Testis (tissue), 3 donors: ENCODE measurements around the gene MYRF. TPM values are rescaled to one million over a fixed set of nuclear protein-coding genes. Genes with fewer than 3 reads are reported as not detected.
A peak's percentile ranks its signal among the peaks of the same experiment; 100 is the strongest.

Experiments
- DNase-seq: peaks from one replicate; pipeline ENCODE4 v3.0.0-alpha.2; 2019
- H3K27ac ChIP-seq, 2 donors: fragments of 200-600 bp; sonication (generic); one replicate each; pipeline ENCODE4 v1.5.1; 2019
- H3K27me3 ChIP-seq: fragments of 200-600 bp; sonication (generic); one replicate; pipeline ENCODE4 v1.5.1; 2019
- H3K36me3 ChIP-seq: fragments of 200-600 bp; sonication (generic); one replicate; pipeline ENCODE4 v1.5.1; 2017; ENCODE audit warnings: low read depth; ENCODE audit errors: missing control alignments
- H3K4me1 ChIP-seq: fragments of 200-600 bp; sonication (generic); one replicate; pipeline ENCODE4 v1.5.1; 2019
- H3K4me3 ChIP-seq, 2 donors: fragments of 200-600 bp; sonication (generic); one replicate each; pipeline ENCODE4 v1.5.1; 2017 to 2019
- H3K9me3 ChIP-seq: fragments of 200-600 bp; sonication (generic); one replicate; pipeline ENCODE4 v1.5.1; 2017
- CTCF ChIP-seq, 3 experiments: fragments of 450-650 bp in 2 of 3; fragments of 200-600 bp in 1 of 3; sonication (generic) in 1 of 3; IDR thresholded peaks; one replicate each; pipeline ENCODE4 v1.5.1; 2016 to 2019; ENCODE audit warnings: antibody characterized with exemption in 3 of 3, mild to moderate bottlenecking in 2 of 3, moderate library complexity in 1 of 3
- POLR2A ChIP-seq: fragments of 450-650 bp; IDR thresholded peaks from one replicate; pipeline ENCODE4 v1.6.1; 2017; ENCODE audit warnings: antibody characterized with exemption, mild to moderate bottlenecking, moderate library complexity
- WGBS, 2 donors: methylation state at CpG; one replicate each; pipeline ENCODE4 v1.1.5; 2018; 5-methylcytosine and 5-hydroxymethylcytosine counted together
- intact Hi-C: fragments of 100-400 bp; cut with DNase I; formaldehyde crosslinking; loops from one replicate; pipeline ENCODE4 v1.15.1; 2023; ENCODE audit warnings: low total_unique reads
- polyA plus RNA-seq: library from polyadenylated mRNA; stranded (reverse); fragments of 350-450 nt; fragmentation: Illumina TruSeq; extraction: RNeasy Lipid Tissue Mini Kit (QIAGEN cat#74804); gene quantifications from one replicate; pipeline ENCODE4 v1.2.3, GENCODE V29; 2014; ENCODE audit warnings: low read depth, low replicate concordance; ENCODE audit not compliant: insufficient read depth
- total RNA-seq, 2 donors: library from RNA; depleted of rRNA; stranded (reverse); fragments of >200 nt; gene quantifications; one replicate each; pipeline ENCODE4 v1.2.3, GENCODE V29; 2016

MYRF gene
- total and polyA plus RNA-seq, 3 donors from 2014 or later = 9.2 to 15.2 (median 10.7) TPM

GRCh38 chr11:61787928-61788491 is 35.6 kb downstream of the MYRF start:
- Histone ChIP-seq H3K9me3 (no peaks in the 10 kb centered on the region), H3K4me3 (no peak overlapping the region), H3K27ac (no peak overlapping the region), H3K36me3 (no peaks in the 10 kb centered on the region), H3K27me3 (no peaks in the 10 kb centered on the region), H3K4me1 (peaks cover 7% of the 10 kb centered on the region)
- no peak for TF ChIP-seq POLR2A
- TF ChIP-seq CTCF (IDR thresholded peaks at IDR 0.05) = peak in 1 of 3 experiments; percentile 43
- peak; percentile 72 for DNase-seq
- 45 to 52% methylated on average over 9 of the region's 9 CpGs for WGBS, 2 donors
- intact Hi-C loops = no loop called here

GRCh38 chr11:61791737-61792309 is 39.4 kb downstream of the MYRF start:
- Histone ChIP-seq H3K27ac (peak overlapping the region; percentile 95 to 98), H3K36me3 (no peaks in the 10 kb centered on the region), H3K4me1 (peaks cover 14% of the 10 kb centered on the region), H3K27me3 (no peaks in the 10 kb centered on the region), H3K4me3 (peak overlapping the region; percentile 84 to 97), H3K9me3 (no peaks in the 10 kb centered on the region)
- no peak for TF ChIP-seq CTCF (IDR thresholded peaks at IDR 0.05)
- no peak for TF ChIP-seq POLR2A
- intact Hi-C loops = loop anchor here (10.0 kb wide), 2 partner anchors 163 to 313 kb away; partner anchors contain the start of gene BEST1
- DNase-seq = peak; percentile 89
- WGBS, 2 donors = 2 to 3% methylated on average over 14 of the region's 14 CpGs

GRCh38 chr11:61792310-61793082 is 40.1 kb downstream of the MYRF start, which contains the start of the genes FEN1 and TMEM258:
FEN1 (plus strand) TSS chr11:61792911; CDS start chr11:61795362, 2,451 bp downstream.
TMEM258 (minus strand) TSS chr11:61792599; CDS start chr11:61792558, 41 bp downstream.
- peak within 1 kb of the TSS; percentile 84 to 97 for H3K4me3 ChIP-seq
- peak in 1 of 3 experiments; percentile 27 for TF ChIP-seq CTCF (IDR thresholded peaks at IDR 0.05)
- TF ChIP-seq POLR2A = no peak
- no peaks in the 10 kb centered on the region for H3K36me3 ChIP-seq
- no peaks in the 10 kb centered on the region for H3K9me3 ChIP-seq
- intact Hi-C loops = loop anchor here (10.0 kb wide), 2 partner anchors 162 to 312 kb away; partner anchors contain the start of gene BEST1
- H3K27me3 ChIP-seq = no peaks in the 10 kb centered on the region
- peak; percentile 93 for DNase-seq
- 1% methylated on average over 22 to 58 of the region's 61 CpGs for WGBS, 2 donors
- H3K4me1 ChIP-seq = peaks cover 17% of the 10 kb centered on the region
- H3K27ac ChIP-seq = peak within 1 kb of the TSS; percentile 95 to 98

- no peak for DNase-seq
- Histone ChIP-seq H3K9me3 (no peaks in the 10 kb centered on the region), H3K4me3 (peak overlapping the region; percentile 84 to 97), H3K4me1 (peaks cover 20% of the 10 kb centered on the region), H3K27me3 (no peaks in the 10 kb centered on the region), H3K27ac (peak overlapping the region; percentile 95 to 98), H3K36me3 (no peaks in the 10 kb centered on the region)
- WGBS, 2 donors = 3% methylated on average over 27 to 29 of the region's 29 CpGs
- intact Hi-C loops = loop anchor here (10.0 kb wide), 2 partner anchors 162 to 312 kb away; partner anchors contain the start of gene BEST1
- no peak for TF ChIP-seq CTCF (IDR thresholded peaks at IDR 0.05)
- TF ChIP-seq POLR2A = no peak
Measured at GRCh38 chr11:61793083-61793828, 40.8 kb downstream of the MYRF start.
